HepG2 (cell line): ENCODE measurements around the gene SMIM1. TPM values are rescaled to one million over a fixed set of nuclear protein-coding genes. Genes with fewer than 3 reads are reported as not detected.

Experiments used
- E2F5 ChIP-seq: sonication (generic); formaldehyde crosslinking; conservative IDR thresholded peaks from 2 replicates; pipeline ENCODE4 v1.4.0; 2020; ENCODE audit warnings: missing genetic modification reagents
- ELF1 ChIP-seq: sonication (generic); formaldehyde crosslinking; IDR thresholded peaks from 2 replicates; pipeline ENCODE4 v1.4.0; 2020; ENCODE audit warnings: missing genetic modification reagents
- FOXC1 ChIP-seq: sonication (generic); formaldehyde crosslinking; IDR thresholded peaks from 2 replicates; pipeline ENCODE4 v1.8.0; 2022; ENCODE audit warnings: mild to moderate bottlenecking, missing genetic modification reagents, borderline replicate concordance
- GABPA ChIP-seq, 2 experiments: IDR thresholded peaks; 2 replicates each; pipeline ENCODE4 v1.6.1; 2011 to 2016; ENCODE audit warnings: low read depth in 2 of 2, low read length in 1 of 2, missing biosample characterization in 1 of 2, missing genetic modification characterization in 1 of 2
- GFI1 ChIP-seq: sonication (generic); formaldehyde crosslinking; IDR thresholded peaks from 2 replicates; pipeline ENCODE4 v1.5.0; 2020; ENCODE audit warnings: missing genetic modification reagents, mild to moderate bottlenecking, borderline replicate concordance
- GRHL1 ChIP-seq: sonication (generic); formaldehyde crosslinking; conservative IDR thresholded peaks from 2 replicates; pipeline ENCODE4 v1.8.0; 2022; ENCODE audit warnings: missing genetic modification reagents
- IRF1 ChIP-seq: sonication (generic); formaldehyde crosslinking; IDR thresholded peaks from 2 replicates; pipeline ENCODE4 v1.4.0; 2020; ENCODE audit warnings: low read depth, mild to moderate bottlenecking, missing genetic modification reagents
- KDM4B ChIP-seq: sonication (generic); formaldehyde crosslinking; IDR thresholded peaks from 2 replicates; pipeline ENCODE4 v1.4.0; 2020; ENCODE audit warnings: missing genetic modification reagents
- KDM5A ChIP-seq: fragments of 200-600 bp; sonication (generic); IDR thresholded peaks from 2 replicates; pipeline ENCODE4 v1.7.0; 2018; ENCODE audit warnings: antibody characterized with exemption, mild to moderate bottlenecking, low read length, borderline replicate concordance
- MAX ChIP-seq: IDR thresholded peaks from 2 replicates; pipeline ENCODE4 v1.6.1; 2012; ENCODE audit warnings: inconsistent platforms
- MTA1 ChIP-seq: sonication (generic); formaldehyde crosslinking; IDR thresholded peaks from 2 replicates; pipeline ENCODE4 v1.4.0; 2020; ENCODE audit warnings: missing genetic modification reagents, mild to moderate bottlenecking, borderline replicate concordance
- MXD4 ChIP-seq: IDR thresholded peaks from 2 replicates; pipeline ENCODE4 v1.6.1; 2016; ENCODE audit warnings: mild to moderate bottlenecking, missing biosample characterization, missing genetic modification reagents
- NFATC3 ChIP-seq: sonication (generic); formaldehyde crosslinking; IDR thresholded peaks from 2 replicates; pipeline ENCODE4 v1.5.1; 2020; ENCODE audit warnings: mild to moderate bottlenecking, missing genetic modification reagents
- PAF1 ChIP-seq: IDR thresholded peaks from 2 replicates; pipeline ENCODE4 v1.6.1; 2016; ENCODE audit warnings: missing genetic modification reagents, missing compliant biosample characterization
- SKI ChIP-seq: fragments of 450-650 bp; IDR thresholded peaks from one replicate; pipeline ENCODE4 v1.6.1; 2018; ENCODE audit warnings: mild to moderate bottlenecking; ENCODE audit not compliant: partially characterized antibody
- ZNF121 ChIP-seq: sonication (generic); formaldehyde crosslinking; IDR thresholded peaks from 2 replicates; pipeline ENCODE4 v1.5.0; 2020; ENCODE audit warnings: mild to moderate bottlenecking, missing genetic modification reagents
- polyA plus RNA-seq, 8 experiments: library from polyadenylated mRNA; depleted of rRNA in 3 of 8; stranded (reverse) in 7 of 8; unstranded in 1 of 8; fragments of >200 nt; fragmentation: Illumina TruSeq in 4 of 8; extraction: Trizol in 4 of 8; gene quantifications; 2 replicates each; pipeline versions ENCODE4 v1.2.1 to v1.2.3, GENCODE V29; 2011 to 2016; ENCODE audit warnings: low read depth in 4 of 8, missing spikeins in 1 of 8, mixed read lengths in 1 of 8; ENCODE audit not compliant: insufficient read depth in 1 of 8
- total RNA-seq, 5 experiments: library from RNA; depleted of rRNA; stranded (reverse); fragments of >200 nt; fragmentation: Illumina TruSeq; extraction: Trizol; gene quantifications; 2 replicates each; pipeline ENCODE4 v1.2.3, GENCODE V29; 2016; ENCODE audit warnings: low read depth in 1 of 5

The SMIM1 gene
- total and polyA plus RNA-seq, 2 of the 13 experiments (the other 11 are each of a cell fraction or from before 2014, with no cell fraction given): 12.4 to 56.3 TPM

- TF ChIP-seq FOXC1 (peak; percentile 44; the same call in 1 of the 2 replicates), KDM5A (peak; percentile 44), KDM4B (CRISPR knock-in tag) (no peak), PAF1 (CRISPR knock-in tag) (no peak), MXD4 (CRISPR knock-in tag) (peak; percentile 67; the same call in 1 of the 2 replicates), MTA1 (CRISPR knock-in tag) (no peak), GFI1 (CRISPR knock-in tag) (no peak), SKI (no peak), ZNF121 (no peak), GRHL1 (CRISPR knock-in tag) (no peak), GABPA (IDR thresholded peaks at IDR 0.05; ENCODE audit: low read depth, low read length) (peak; percentile 92), GABPA (CRISPR knock-in tag; IDR thresholded peaks at IDR 0.05; ENCODE audit: low read depth) (peak; percentile 92), E2F5 (CRISPR knock-in tag) (peak; percentile 71; the same call in 1 of the 2 replicates), IRF1 (CRISPR knock-in tag) (no peak), MAX (peak; percentile 26), ELF1 (CRISPR knock-in tag) (peak; percentile 59), NFATC3 (CRISPR knock-in tag) (no peak)
Measured at GRCh38 chr1:3746830-3747521, 25.6 kb upstream of the SMIM1 start (continued).
